Stimulated activated naive B cell treated with anti-CD40 and anti-IgM and Interleukin-4, amounts not matched to agents 10 μg/mL and 1 μg/mL and 100 μg/mL, for 72 hours (primary cell): ENCODE data around the gene SERPINA5.

Experiments used
- ATAC-seq, 2 donors: fragments of 150-1000 bp; cut with Tn5 transposase; replicated peaks; 2 replicates each; pipeline ENCODE4 v1.10.0; 2021; ENCODE audit warnings: moderate library complexity in 1 of 2
- DNase-seq: peaks from one replicate; pipeline ENCODE4 v3.0.0; 2021
- H3K27ac Mint-ChIP-seq: one replicate; pipeline ENCODE4 v1.8.0; 2022; ENCODE audit warnings: mild to moderate bottlenecking, mixed read lengths
- H3K27me3 Mint-ChIP-seq, 2 donors: one replicate each; pipeline ENCODE4 v1.8.0; 2022; ENCODE audit warnings: mixed read lengths in 2 of 2
- H3K36me3 Mint-ChIP-seq, 2 donors: one replicate each; pipeline ENCODE4 v1.8.0; 2022; ENCODE audit warnings: mixed read lengths in 2 of 2, mild to moderate bottlenecking in 1 of 2
- H3K4me1 Mint-ChIP-seq, 2 donors: one replicate each; pipeline ENCODE4 v1.8.0; 2022; ENCODE audit warnings: mixed read lengths in 2 of 2, mild to moderate bottlenecking in 1 of 2
- H3K4me3 Mint-ChIP-seq, 2 donors: one replicate each; pipeline ENCODE4 v1.8.0; 2022; ENCODE audit warnings: mild to moderate bottlenecking in 2 of 2, mixed read lengths in 2 of 2, moderate library complexity in 1 of 2
- H3K9me3 Mint-ChIP-seq, 2 donors: one replicate each; pipeline ENCODE4 v1.8.0; 2022; ENCODE audit warnings: mixed read lengths in 2 of 2, mild to moderate bottlenecking in 1 of 2

SERPINA5 gene

DNA sequence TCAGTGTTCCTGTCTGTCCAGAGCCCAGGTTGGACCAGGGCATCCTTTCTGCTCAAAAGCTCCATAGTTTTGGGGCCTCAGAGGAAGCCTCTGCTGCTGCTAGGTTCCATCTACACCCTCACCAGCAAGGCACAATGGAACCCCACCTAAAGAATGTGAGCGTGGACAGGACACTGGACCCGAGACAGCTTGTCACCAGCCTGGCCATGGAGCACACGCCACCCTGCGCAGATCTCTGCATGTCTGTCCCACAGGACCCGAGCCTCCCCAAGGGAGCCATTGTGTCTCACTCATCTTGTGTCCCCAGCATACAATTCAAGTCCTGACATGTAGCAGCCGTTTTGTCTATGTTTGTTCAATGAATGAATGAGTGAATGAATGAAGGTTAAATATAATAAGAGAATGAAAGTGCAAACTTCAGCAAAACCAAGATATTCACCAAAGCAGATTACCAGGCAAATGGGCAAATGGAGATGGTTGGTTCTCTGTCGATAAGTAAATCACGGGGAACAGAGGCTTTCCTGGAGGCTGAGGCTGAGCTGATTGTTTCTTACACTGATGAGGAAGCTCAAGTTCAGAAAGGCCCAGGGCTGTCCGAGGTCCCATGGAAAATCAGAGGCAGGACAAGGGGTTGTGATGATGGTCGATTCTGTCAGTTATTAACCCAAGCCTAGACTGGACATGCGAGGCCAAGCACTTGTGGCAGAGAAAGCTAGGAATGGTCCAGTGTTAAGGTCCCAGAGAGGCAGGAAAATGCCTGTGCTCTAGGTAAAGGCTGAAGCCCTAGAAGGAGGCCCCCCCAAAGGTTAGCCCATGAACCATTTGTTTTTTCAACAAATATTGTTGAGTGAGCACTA, 58.0 kb downstream of the SERPINA5 start:
- H3K36me3 Mint-ChIP-seq: no peaks in the 10 kb centered on the region
- H3K27ac Mint-ChIP-seq: no peak overlapping the region
- no peak overlapping the region for H3K4me3 Mint-ChIP-seq
- peaks cover 0 to 2% of the 10 kb centered on the region in 2 donors for H3K9me3 Mint-ChIP-seq
- DNase-seq: no peak
- peaks cover 2 to 4% of the 10 kb centered on the region in 2 donors for H3K4me1 Mint-ChIP-seq
- peaks cover 4% of the 10 kb centered on the region in 2 donors for H3K27me3 Mint-ChIP-seq
- no peak for ATAC-seq

DNA sequence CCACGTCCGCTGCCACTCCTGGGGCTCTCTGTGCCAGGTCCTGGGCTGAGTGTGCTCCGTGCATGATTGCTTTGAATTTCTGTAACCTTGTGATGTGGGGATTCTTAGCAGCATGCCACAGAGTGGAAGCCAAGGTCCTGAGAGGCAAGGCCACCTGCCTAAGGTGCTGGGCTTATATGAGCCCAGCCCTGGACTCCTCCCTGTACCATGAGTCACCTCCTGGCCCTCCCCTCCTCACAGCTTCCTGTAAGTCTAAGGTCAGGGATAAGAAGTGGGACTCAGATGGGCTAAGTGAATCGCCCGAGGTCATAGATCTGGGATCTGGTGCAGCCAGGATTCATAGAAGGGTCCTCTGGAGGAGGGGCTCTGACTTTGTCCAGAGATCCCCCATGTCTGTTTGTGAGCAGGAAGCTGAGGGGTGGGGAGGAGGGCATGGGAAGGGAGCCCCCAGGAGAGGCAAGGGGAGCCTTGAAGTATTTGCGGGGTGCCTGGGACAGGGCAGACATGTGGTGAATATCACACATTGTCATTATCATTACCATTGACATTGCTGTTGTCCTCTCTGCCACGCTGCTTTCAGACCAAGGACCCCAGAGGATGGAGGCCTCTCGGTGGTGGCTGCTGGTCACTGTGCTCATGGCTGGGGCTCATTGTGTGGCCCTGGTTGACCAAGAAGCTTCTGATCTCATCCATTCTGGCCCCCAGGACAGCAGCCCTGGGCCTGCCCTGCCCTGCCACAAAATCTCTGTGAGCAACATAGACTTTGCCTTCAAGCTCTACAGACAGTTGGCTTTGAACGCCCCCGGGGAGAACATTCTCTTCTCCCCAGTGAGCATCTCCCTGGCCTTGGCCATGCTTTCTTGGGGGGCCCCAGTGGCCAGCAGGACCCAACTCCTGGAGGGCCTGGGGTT, 59.8 kb downstream of the SERPINA5 start:
- ATAC-seq (no peak), DNase-seq (no peak)
- H3K36me3 Mint-ChIP-seq: no peaks in the 10 kb centered on the region
- peaks cover 2% of the 10 kb centered on the region in 2 donors for H3K9me3 Mint-ChIP-seq
- no peak overlapping the region for H3K27ac Mint-ChIP-seq
- H3K4me1 Mint-ChIP-seq: peaks cover 2 to 4% of the 10 kb centered on the region in 2 donors
- peaks cover 4 to 14% of the 10 kb centered on the region in 2 donors for H3K27me3 Mint-ChIP-seq
- no peak overlapping the region for H3K4me3 Mint-ChIP-seq

- no peak for DNase-seq
- H3K4me3 Mint-ChIP-seq: no peak overlapping the region
These were observed 60.4 kb downstream of the SERPINA5 start for GRCh38 chr14:94641632-94641955.

More at GRCh38 chr14:94641632-94641955, 60.4 kb downstream of the SERPINA5 start:
- H3K36me3 Mint-ChIP-seq: no peaks in the 10 kb centered on the region
- peaks cover 2 to 4% of the 10 kb centered on the region in 2 donors for H3K9me3 Mint-ChIP-seq
- ATAC-seq: no peak
- peaks cover 4 to 14% of the 10 kb centered on the region in 2 donors for H3K27me3 Mint-ChIP-seq
- peaks cover 2 to 4% of the 10 kb centered on the region in 2 donors for H3K4me1 Mint-ChIP-seq
- no peak overlapping the region for H3K27ac Mint-ChIP-seq
